DND-41 (cell line): ENCODE data around the gene FAM131A.

Source experiments
- ATAC-seq: fragments of 200-7000 bp; cut with Tn5 transposase; 3 replicates; pipeline ENCODE4 v1.9.1; 2021; ENCODE audit warnings: low read depth; ENCODE audit not compliant: insufficient read depth
- DNase-seq: peaks from one replicate; pipeline ENCODE4 v3.0.0-alpha.2; 2020
- H2AFZ ChIP-seq: 2 replicates; pipeline ENCODE4 v1.6.0; 2012; ENCODE audit warnings: low read depth, low read length
- H3K27ac ChIP-seq: 2 replicates; pipeline ENCODE4 v1.5.1; 2012; ENCODE audit warnings: low read length, inconsistent platforms
- H3K27me3 ChIP-seq: fragments of 200-600 bp; sonication (generic); 2 replicates; pipeline ENCODE4 v1.6.0; 2012; ENCODE audit warnings: low read length, mild to moderate bottlenecking, inconsistent platforms; ENCODE audit not compliant: insufficient read depth, poor library complexity
- H3K36me3 ChIP-seq: 2 replicates; pipeline ENCODE4 v1.5.1; 2012; ENCODE audit warnings: low read length, inconsistent platforms; ENCODE audit not compliant: insufficient read depth
- H3K4me1 ChIP-seq: 2 replicates; pipeline ENCODE4 v1.5.1; 2012; ENCODE audit warnings: mild to moderate bottlenecking, low read length; ENCODE audit not compliant: insufficient read depth
- H3K4me2 ChIP-seq: 2 replicates; pipeline ENCODE4 v1.6.0; 2012; ENCODE audit warnings: mild to moderate bottlenecking, moderate library complexity, low read length, inconsistent platforms; ENCODE audit not compliant: insufficient read depth
- H3K4me3 ChIP-seq, 2 experiments: fragments of 200-600 bp in 1 of 2; shearing (Covaris generic) in 1 of 2; 2 replicates each; pipeline ENCODE4 v1.5.1; 2012 to 2016; ENCODE audit warnings: inconsistent platforms in 2 of 2, low read length in 2 of 2, mild to moderate bottlenecking in 2 of 2, low read depth in 1 of 2, moderate library complexity in 1 of 2
- H3K79me2 ChIP-seq: 2 replicates; pipeline ENCODE4 v1.6.0; 2012; ENCODE audit warnings: low read length, inconsistent platforms; ENCODE audit not compliant: insufficient read depth
- H3K9ac ChIP-seq: 2 replicates; pipeline ENCODE4 v1.6.0; 2012; ENCODE audit warnings: low read depth, mild to moderate bottlenecking, inconsistent platforms, low read length, moderate library complexity
- H3K9me3 ChIP-seq: 2 replicates; pipeline ENCODE4 v1.5.1; 2012; ENCODE audit warnings: low read length, moderate library complexity, mild to moderate bottlenecking, inconsistent platforms; ENCODE audit not compliant: insufficient read depth, severe bottlenecking
- H4K20me1 ChIP-seq: 2 replicates; pipeline ENCODE4 v1.6.0; 2012; ENCODE audit warnings: low read length; ENCODE audit not compliant: insufficient read depth
- CTCF ChIP-seq: IDR thresholded peaks from 2 replicates; pipeline ENCODE4 v1.5.1; 2012; ENCODE audit warnings: borderline replicate concordance, low read length, moderate library complexity, mild to moderate bottlenecking; ENCODE audit not compliant: poor library complexity, severe bottlenecking; ENCODE audit errors: extremely low read depth
- EZH2 ChIP-seq: IDR thresholded peaks from 3 replicates; pipeline ENCODE4 v1.6.1; 2012; ENCODE audit warnings: borderline replicate concordance, low read depth, mild to moderate bottlenecking, moderate library complexity, low read length, inconsistent platforms; ENCODE audit not compliant: severe bottlenecking

Gene FAM131A

GRCh38 chr3:184375747-184376461, 38.5 kb downstream of the FAM131A start:
- DNase-seq (no peak), ATAC-seq (no peak)
- H3K79me2 ChIP-seq: no peaks in the 10 kb centered on the region
- no peaks in the 10 kb centered on the region for H3K4me1 ChIP-seq
- no peak overlapping the region for H2AFZ ChIP-seq
- H3K27me3 ChIP-seq: peaks cover 3% of the 10 kb centered on the region
- no peak overlapping the region for H3K27ac ChIP-seq
- H4K20me1 ChIP-seq: peaks cover 5% of the 10 kb centered on the region; the same call in 1 of the 2 replicates
- H3K4me3 ChIP-seq: no peak overlapping the region
- no peak overlapping the region for H3K9ac ChIP-seq
- no peaks in the 10 kb centered on the region for H3K9me3 ChIP-seq
- H3K4me2 ChIP-seq: no peak overlapping the region
- TF ChIP-seq CTCF (no peak), EZH2 (no peak)
- no peaks in the 10 kb centered on the region for H3K36me3 ChIP-seq

GRCh38 chr3:184377374-184377773, 40.0 kb downstream of the FAM131A start:
- H3K79me2 ChIP-seq: no peaks in the 10 kb centered on the region
- no peak for TF ChIP-seq EZH2
- TF ChIP-seq CTCF: no peak
- no peaks in the 10 kb centered on the region for H3K4me1 ChIP-seq
- no peak overlapping the region for H3K9ac ChIP-seq
- no peaks in the 10 kb centered on the region for H3K36me3 ChIP-seq
- ATAC-seq: no peak
- H3K9me3 ChIP-seq: no peaks in the 10 kb centered on the region
- no peak overlapping the region for H3K4me3 ChIP-seq
- H3K4me2 ChIP-seq: no peak overlapping the region
- no peak for DNase-seq
- H3K27ac ChIP-seq: no peak overlapping the region
- no peak overlapping the region for H2AFZ ChIP-seq
- H4K20me1 ChIP-seq: no peaks in the 10 kb centered on the region
- H3K27me3 ChIP-seq: peaks cover 3% of the 10 kb centered on the region

GRCh38 chr3:184377882-184378445, 40.6 kb downstream of the FAM131A start, which contains the start of gene THPO:
Gene THPO (minus strand): TSS chr3:184378207. CDS start chr3:184376259, 1,948 bp downstream.
- no peak within 1 kb of the TSS for H3K4me2 ChIP-seq

More at GRCh38 chr3:184377882-184378445, 40.6 kb downstream of the FAM131A start, which contains the start of gene THPO:
- no peak within 1 kb of the TSS for H3K4me3 ChIP-seq
- H3K4me1 ChIP-seq: no peaks in the 10 kb centered on the region
- ATAC-seq (no peak), DNase-seq (no peak)
- no peak within 1 kb of the TSS for H2AFZ ChIP-seq
- no peaks in the 10 kb centered on the region for H3K36me3 ChIP-seq
- no peak within 1 kb of the TSS for H3K9ac ChIP-seq
- no peaks in the 10 kb centered on the region for H3K79me2 ChIP-seq
- H3K27ac ChIP-seq: no peak within 1 kb of the TSS
- no peaks in the 10 kb centered on the region for H4K20me1 ChIP-seq
- H3K9me3 ChIP-seq: no peaks in the 10 kb centered on the region
- peaks cover 3% of the 10 kb centered on the region for H3K27me3 ChIP-seq
- TF ChIP-seq CTCF: no peak
- TF ChIP-seq EZH2: no peak
